ENCODE results near the gene NEUROD1. TPM values are rescaled to one million over a fixed set of nuclear protein-coding genes. Genes with fewer than 3 reads are reported as not detected.
A peak's percentile ranks its signal among the peaks of the same experiment; 100 is the strongest.
"Not testable (repeated sequence)": the region's sequence is repeated elsewhere in the genome, so short reads cannot be mapped to it uniquely, and the experiment has no call there.

NEUROD1 gene
- total RNA-seq, result not detected
- polyA plus RNA-seq, result not detected

- Histone ChIP-seq H3K27ac (ENCODE audit: low read depth, low read length) (no peak within 1 kb of the TSS), H3K36me3 (ENCODE audit: insufficient read depth, low read length) (no peaks in the 10 kb centered on the region), H3K27me3 (ENCODE audit: insufficient read depth, low read length, poor library complexity, severe bottlenecking) (peaks cover 62% of the 10 kb centered on the region), H3K4me3 (ENCODE audit: low read length) (no peak within 1 kb of the TSS), H3K4me1 (ENCODE audit: insufficient read depth, low read length) (peaks cover 19% of the 10 kb centered on the region), H3K9me3 (ENCODE audit: low read length) (no peaks in the 10 kb centered on the region)
- Mint-ChIP-seq H3K36me3 (peaks cover 0 to 1% (median 0%) of the 10 kb centered on the region in 3 donors), H3K27me3 (peaks cover 75 to 83% of the 10 kb centered on the region in 2 donors), H3K4me3 (peak within 1 kb of the TSS in 6 of 7 donors; percentile 37 to 88 (median 72)), H3K27ac (peak within 1 kb of the TSS in 3 of 8 donors; percentile 3 to 61 (median 59)), H3K4me1 (peaks cover 39 to 57% (median 50%) of the 10 kb centered on the region in 3 donors), H3K9me3 (peaks cover 0 to 18% (median 14%) of the 10 kb centered on the region in 5 donors)
- POLR2A ChIA-PET, result no interaction called here
- CTCF ChIA-PET, result no interaction called here
- DNase-seq, result no peak
These were observed at the start of gene NEUROD1 for GRCh38 chr2:181680055-181680936. NEUROD1 (minus strand) TSS chr2:181680517; CDS start chr2:181678860, 1,657 bp downstream.

GRCh38 chr2:181725476-181725875 is 45.2 kb upstream of the NEUROD1 start:
- Histone ChIP-seq H3K4me3 (ENCODE audit: low read length) (no peak overlapping the region), H3K27ac (ENCODE audit: low read depth, low read length) (no peak overlapping the region), H3K9me3 (ENCODE audit: low read length) (no peaks in the 10 kb centered on the region), H3K27me3 (ENCODE audit: insufficient read depth, low read length, poor library complexity, severe bottlenecking) (no peaks in the 10 kb centered on the region), H3K4me1 (ENCODE audit: insufficient read depth, low read length) (no peaks in the 10 kb centered on the region), H3K36me3 (ENCODE audit: insufficient read depth, low read length) (no peaks in the 10 kb centered on the region)
- Mint-ChIP-seq H3K27me3 (peaks cover 33 to 56% of the 10 kb centered on the region in 2 donors), H3K9me3 (peaks cover 0 to 6% (median 0%) of the 10 kb centered on the region in 5 donors), H3K36me3 (peaks cover 0 to 5% (median 0%) of the 10 kb centered on the region in 3 donors), H3K4me1 (no peaks in the 10 kb centered on the region), H3K27ac (no peak overlapping the region), H3K4me3 (no peak overlapping the region)
- CTCF ChIA-PET, result interaction anchor here (1.3 kb wide), 1 partner anchor 10 kb away, joined by 4 read pairs; no protein-coding TSS in a partner anchor
- DNase-seq, result no peak
- POLR2A ChIA-PET, result no interaction called here

- Mint-ChIP-seq H3K4me1 (no peaks in the 10 kb centered on the region), H3K27me3 (peaks cover 28 to 49% of the 10 kb centered on the region in 2 donors), H3K4me3 (no peak overlapping the region), H3K36me3 (no peaks in the 10 kb centered on the region), H3K9me3 (peaks cover 0 to 6% (median 0%) of the 10 kb centered on the region in 5 donors), H3K27ac (no peak overlapping the region)
- Histone ChIP-seq H3K27ac (ENCODE audit: low read depth, low read length) (no peak overlapping the region), H3K27me3 (ENCODE audit: insufficient read depth, low read length, poor library complexity, severe bottlenecking) (no peaks in the 10 kb centered on the region), H3K36me3 (ENCODE audit: insufficient read depth, low read length) (no peaks in the 10 kb centered on the region), H3K4me3 (ENCODE audit: low read length) (no peak overlapping the region), H3K9me3 (ENCODE audit: low read length) (no peaks in the 10 kb centered on the region), H3K4me1 (ENCODE audit: insufficient read depth, low read length) (no peaks in the 10 kb centered on the region)
- POLR2A ChIA-PET, result no interaction called here
- DNase-seq, result no peak
- CTCF ChIA-PET, result no interaction called here
These were observed 44.3 kb upstream of the NEUROD1 start for GRCh38 chr2:181724662-181725061.

GRCh38 chr2:181723731-181724130 is 43.4 kb upstream of the NEUROD1 start:
- Histone ChIP-seq H3K4me3 (ENCODE audit: low read length) (no peak overlapping the region), H3K4me1 (ENCODE audit: insufficient read depth, low read length) (no peaks in the 10 kb centered on the region), H3K27me3 (ENCODE audit: insufficient read depth, low read length, poor library complexity, severe bottlenecking) (no peaks in the 10 kb centered on the region), H3K36me3 (ENCODE audit: insufficient read depth, low read length) (no peaks in the 10 kb centered on the region), H3K9me3 (ENCODE audit: low read length) (no peaks in the 10 kb centered on the region), H3K27ac (ENCODE audit: low read depth, low read length) (no peak overlapping the region)
- Mint-ChIP-seq H3K27me3 (peaks cover 25 to 43% of the 10 kb centered on the region in 2 donors), H3K36me3 (no peaks in the 10 kb centered on the region), H3K4me3 (no peak overlapping the region), H3K4me1 (no peaks in the 10 kb centered on the region), H3K9me3 (peaks cover 0 to 6% (median 0%) of the 10 kb centered on the region in 5 donors), H3K27ac (no peak overlapping the region)
- ChIA-PET POLR2A (no interaction called here), CTCF (interaction anchor here (0.7 to 1.2 kb wide), 3 partner anchors 8 to 63 kb away, joined by 3 to 9 read pairs (median 3); no protein-coding TSS in a partner anchor)
- no peak for DNase-seq

- H3K36me3 Mint-ChIP-seq, result no peaks in the 10 kb centered on the region
- Histone ChIP-seq H3K27me3 (ENCODE audit: insufficient read depth, low read length, poor library complexity, severe bottlenecking) (no peaks in the 10 kb centered on the region), H3K36me3 (ENCODE audit: insufficient read depth, low read length) (no peaks in the 10 kb centered on the region), H3K4me3 (ENCODE audit: low read length) (no peak overlapping the region), H3K4me1 (ENCODE audit: insufficient read depth, low read length) (no peaks in the 10 kb centered on the region), H3K27ac (ENCODE audit: low read depth, low read length) (no peak overlapping the region), H3K9me3 (ENCODE audit: low read length) (no peaks in the 10 kb centered on the region)
- H3K27me3 Mint-ChIP-seq, result peaks cover 0 to 1% of the 10 kb centered on the region in 2 donors
- ChIA-PET CTCF (interaction anchor here (0.6 to 2.5 kb wide), 22 partner anchors 8 to 1592 kb away, joined by 3 to 11 read pairs (median 4); no protein-coding TSS in a partner anchor), POLR2A (no interaction called here)
- H3K27ac Mint-ChIP-seq, result no peak overlapping the region
- H3K4me1 Mint-ChIP-seq, result no peaks in the 10 kb centered on the region
- H3K4me3 Mint-ChIP-seq, result no peak overlapping the region
- no peaks in the 10 kb centered on the region for H3K9me3 Mint-ChIP-seq
- peak; percentile 39 to 70 (median 55) for DNase-seq
These were observed 34.8 kb upstream of the NEUROD1 start for GRCh38 chr2:181715033-181715630.

- POLR2A ChIA-PET, result not testable (repeated sequence)
- CTCF ChIA-PET, result interaction anchor here (1.4 kb wide), 1 partner anchor 1586 kb away, joined by 3 read pairs; no protein-coding TSS in a partner anchor
These were observed 30.7 kb upstream of the NEUROD1 start for GRCh38 chr2:181711051-181711450.

GRCh38 chr2:181702519-181702918 is 22.2 kb upstream of the NEUROD1 start:
- CTCF ChIA-PET; H3K27ac ChIP-seq (ENCODE audit: low read depth, low read length); H3K27ac Mint-ChIP-seq; H3K4me3 ChIP-seq (ENCODE audit: low read length); H3K9me3 ChIP-seq (ENCODE audit: low read length); H3K4me3 Mint-ChIP-seq; H3K4me1 Mint-ChIP-seq; DNase-seq; H3K36me3 ChIP-seq (ENCODE audit: insufficient read depth, low read length); POLR2A ChIA-PET; H3K4me1 ChIP-seq (ENCODE audit: insufficient read depth, low read length); H3K27me3 ChIP-seq (ENCODE audit: insufficient read depth, low read length, poor library complexity, severe bottlenecking): not testable (repeated sequence)
- Mint-ChIP-seq H3K9me3 (peaks cover 0 to 13% (median 7%) of the 10 kb centered on the region in 5 donors), H3K27me3 (peaks cover 17 to 23% of the 10 kb centered on the region in 2 donors), H3K36me3 (peaks cover 0 to 16% (median 0%) of the 10 kb centered on the region in 3 donors)

More at GRCh38 chr2:181711051-181711450, 30.7 kb upstream of the NEUROD1 start:
- H3K27ac Mint-ChIP-seq; H3K9me3 ChIP-seq (ENCODE audit: low read length); DNase-seq; H3K9me3 Mint-ChIP-seq; H3K27me3 ChIP-seq (ENCODE audit: insufficient read depth, low read length, poor library complexity, severe bottlenecking); H3K4me1 Mint-ChIP-seq; H3K4me3 Mint-ChIP-seq; H3K4me3 ChIP-seq (ENCODE audit: low read length); H3K27ac ChIP-seq (ENCODE audit: low read depth, low read length); H3K36me3 ChIP-seq (ENCODE audit: insufficient read depth, low read length); H3K4me1 ChIP-seq (ENCODE audit: insufficient read depth, low read length); H3K27me3 Mint-ChIP-seq; H3K36me3 Mint-ChIP-seq: not testable (repeated sequence)

GRCh38 chr2:181698223-181698622 is 17.9 kb upstream of the NEUROD1 start:
- no peak for DNase-seq
- H3K27me3 Mint-ChIP-seq, result peaks cover 21 to 32% of the 10 kb centered on the region in 2 donors
- no peak overlapping the region for H3K27ac Mint-ChIP-seq
- no peak overlapping the region for H3K27ac ChIP-seq (ENCODE audit: low read depth, low read length)
- peaks cover 0 to 8% (median 4%) of the 10 kb centered on the region in 5 donors for H3K9me3 Mint-ChIP-seq
- no peak overlapping the region for H3K4me3 Mint-ChIP-seq
- POLR2A ChIA-PET, result no interaction called here
- H3K9me3 ChIP-seq (ENCODE audit: low read length), result no peaks in the 10 kb centered on the region
- H3K27me3 ChIP-seq (ENCODE audit: insufficient read depth, low read length, poor library complexity, severe bottlenecking), result no peaks in the 10 kb centered on the region
- no peaks in the 10 kb centered on the region for H3K36me3 ChIP-seq (ENCODE audit: insufficient read depth, low read length)
- peaks cover 0 to 7% (median 0%) of the 10 kb centered on the region in 3 donors for H3K36me3 Mint-ChIP-seq
- no peaks in the 10 kb centered on the region for H3K4me1 Mint-ChIP-seq
- no peak overlapping the region for H3K4me3 ChIP-seq (ENCODE audit: low read length)
- no peaks in the 10 kb centered on the region for H3K4me1 ChIP-seq (ENCODE audit: insufficient read depth, low read length)
- CTCF ChIA-PET, result no interaction called here
